B cell (primary cell): ENCODE results near the gene KRTAP17-1.

Source experiments
- EZH2 ChIP-seq: IDR thresholded peaks from 2 replicates; pipeline ENCODE4 v1.6.1; 2012; ENCODE audit warnings: borderline replicate concordance, low read depth, mild to moderate bottlenecking, moderate library complexity, low read length; ENCODE audit not compliant: insufficient read depth, poor library complexity, severe bottlenecking
- TF ChIP-seq, protein P1 (sequence below): fragments of 200-600 bp; IDR thresholded peaks from one replicate; pipeline ENCODE4 v1.8.0; 2022; ENCODE audit warnings: antibody characterized with exemption, mild to moderate bottlenecking

DNA sequence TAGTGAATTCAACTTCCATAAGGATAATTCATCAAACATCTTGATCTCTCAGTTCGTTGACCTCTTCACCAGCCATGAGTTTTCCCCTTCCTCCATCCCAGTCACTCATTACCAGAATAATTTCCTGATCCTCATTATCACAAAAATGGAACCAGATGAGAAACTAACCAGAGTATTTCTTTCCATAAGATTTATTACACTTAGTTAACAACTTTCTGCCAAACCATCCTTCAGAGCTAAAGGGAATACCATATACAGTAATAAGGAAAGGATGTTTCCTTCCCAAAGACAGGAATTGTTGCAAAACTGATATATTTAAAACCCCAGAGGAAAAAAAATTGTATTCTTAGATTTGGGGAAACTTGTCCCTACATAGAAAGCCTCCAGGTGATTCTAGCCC lies 21.5 kb downstream of the KRTAP17-1 start:
- TF ChIP-seq EZH2 = no peak
- TF ChIP-seq, protein P1, sequence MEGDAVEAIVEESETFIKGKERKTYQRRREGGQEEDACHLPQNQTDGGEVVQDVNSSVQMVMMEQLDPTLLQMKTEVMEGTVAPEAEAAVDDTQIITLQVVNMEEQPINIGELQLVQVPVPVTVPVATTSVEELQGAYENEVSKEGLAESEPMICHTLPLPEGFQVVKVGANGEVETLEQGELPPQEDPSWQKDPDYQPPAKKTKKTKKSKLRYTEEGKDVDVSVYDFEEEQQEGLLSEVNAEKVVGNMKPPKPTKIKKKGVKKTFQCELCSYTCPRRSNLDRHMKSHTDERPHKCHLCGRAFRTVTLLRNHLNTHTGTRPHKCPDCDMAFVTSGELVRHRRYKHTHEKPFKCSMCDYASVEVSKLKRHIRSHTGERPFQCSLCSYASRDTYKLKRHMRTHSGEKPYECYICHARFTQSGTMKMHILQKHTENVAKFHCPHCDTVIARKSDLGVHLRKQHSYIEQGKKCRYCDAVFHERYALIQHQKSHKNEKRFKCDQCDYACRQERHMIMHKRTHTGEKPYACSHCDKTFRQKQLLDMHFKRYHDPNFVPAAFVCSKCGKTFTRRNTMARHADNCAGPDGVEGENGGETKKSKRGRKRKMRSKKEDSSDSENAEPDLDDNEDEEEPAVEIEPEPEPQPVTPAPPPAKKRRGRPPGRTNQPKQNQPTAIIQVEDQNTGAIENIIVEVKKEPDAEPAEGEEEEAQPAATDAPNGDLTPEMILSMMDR = no peak
